Stomach smooth muscle (tissue), 2 donors: ENCODE results near the gene FKBP5.
"Not testable (repeated sequence)": the region's sequence is repeated elsewhere in the genome, so short reads cannot be mapped to it uniquely, and the experiment has no call there.

ENCODE experiments used
- H3K27ac ChIP-seq: one replicate; pipeline ENCODE4 v1.7.0; 2013; ENCODE audit warnings: mild to moderate bottlenecking, low read length, inconsistent platforms
- H3K27me3 ChIP-seq, 2 donors: one replicate each; pipeline ENCODE4 v1.7.0; 2013; ENCODE audit warnings: low read length in 2 of 2; ENCODE audit not compliant: insufficient read depth in 2 of 2, control insufficient read depth in 1 of 2
- H3K36me3 ChIP-seq, 2 donors: one replicate each; pipeline ENCODE4 v1.7.0; 2013; ENCODE audit warnings: low read length in 2 of 2; ENCODE audit not compliant: control insufficient read depth in 2 of 2, insufficient read depth in 2 of 2
- H3K4me1 ChIP-seq: one replicate; pipeline ENCODE4 v1.7.0; 2013; ENCODE audit warnings: low read length; ENCODE audit not compliant: control insufficient read depth, insufficient read depth
- H3K4me3 ChIP-seq, 2 donors: one replicate each; pipeline ENCODE4 v1.7.0; 2013; ENCODE audit warnings: low read length in 2 of 2
- H3K9ac ChIP-seq, 2 donors: one replicate each; pipeline ENCODE4 v1.7.0; 2013; ENCODE audit warnings: low read length in 2 of 2, mild to moderate bottlenecking in 1 of 2
- H3K9me3 ChIP-seq, 2 donors: one replicate each; pipeline ENCODE4 v1.7.0; 2013; ENCODE audit warnings: low read length in 2 of 2; ENCODE audit not compliant: control insufficient read depth in 2 of 2
- donor health status: healthy.
- donor health status: Pancreatic carcinoma.

The FKBP5 gene

GRCh38 chr6:35711731-35712130 is 23.0 kb upstream of the FKBP5 start:
- Histone ChIP-seq H3K9me3 (no peaks in the 10 kb centered on the region), H3K27me3 (no peaks in the 10 kb centered on the region), H3K36me3 (no peaks in the 10 kb centered on the region), H3K4me1 (peaks cover 6% of the 10 kb centered on the region), H3K4me3 (no peak overlapping the region), H3K9ac (no peak overlapping the region), H3K27ac (no peak overlapping the region)

GRCh38 chr6:35710241-35710847 is 21.6 kb upstream of the FKBP5 start:
- Histone ChIP-seq H3K27ac (no peak overlapping the region), H3K9me3 (no peaks in the 10 kb centered on the region), H3K9ac (no peak overlapping the region), H3K4me1 (no peaks in the 10 kb centered on the region), H3K36me3 (no peaks in the 10 kb centered on the region), H3K27me3 (no peaks in the 10 kb centered on the region), H3K4me3 (no peak overlapping the region)

GRCh38 chr6:35708585-35708984 is 19.9 kb upstream of the FKBP5 start:
- H3K4me3 ChIP-seq, result no peak overlapping the region
- no peaks in the 10 kb centered on the region for H3K27me3 ChIP-seq
- H3K27ac ChIP-seq, result no peak overlapping the region
- no peaks in the 10 kb centered on the region for H3K9me3 ChIP-seq
- H3K4me1 ChIP-seq, result no peaks in the 10 kb centered on the region
- H3K9ac ChIP-seq, result no peak overlapping the region
- no peaks in the 10 kb centered on the region for H3K36me3 ChIP-seq

- Histone ChIP-seq H3K9ac (no peak overlapping the region), H3K36me3 (no peaks in the 10 kb centered on the region), H3K9me3 (no peaks in the 10 kb centered on the region), H3K27ac (no peak overlapping the region), H3K4me3 (no peak overlapping the region), H3K4me1 (no peaks in the 10 kb centered on the region), H3K27me3 (no peaks in the 10 kb centered on the region)
Observed at GRCh38 chr6:35707714-35708407, 19.1 kb upstream of the FKBP5 start.

GRCh38 chr6:35706468-35706867 is 17.8 kb upstream of the FKBP5 start:
- H3K27me3 ChIP-seq, result no peaks in the 10 kb centered on the region
- H3K36me3 ChIP-seq, result no peaks in the 10 kb centered on the region

GRCh38 chr6:35703554-35703953 is 14.8 kb upstream of the FKBP5 start:
- no peaks in the 10 kb centered on the region for H3K4me1 ChIP-seq
- no peak overlapping the region for H3K4me3 ChIP-seq

More at GRCh38 chr6:35706468-35706867, 17.8 kb upstream of the FKBP5 start:
- H3K9ac ChIP-seq, result no peak overlapping the region
- H3K9me3 ChIP-seq, result no peaks in the 10 kb centered on the region
- H3K4me3 ChIP-seq, result no peak overlapping the region
- H3K27ac ChIP-seq, result no peak overlapping the region
- H3K4me1 ChIP-seq, result no peaks in the 10 kb centered on the region

GRCh38 chr6:35698858-35699257 is 10.1 kb upstream of the FKBP5 start:
- no peaks in the 10 kb centered on the region for H3K9me3 ChIP-seq
- H3K27me3 ChIP-seq, result no peaks in the 10 kb centered on the region
- H3K4me3 ChIP-seq, result no peak overlapping the region
- H3K36me3 ChIP-seq, result no peaks in the 10 kb centered on the region
- H3K4me1 ChIP-seq, result no peaks in the 10 kb centered on the region
- H3K9ac ChIP-seq, result no peak overlapping the region
- H3K27ac ChIP-seq, result no peak overlapping the region

More at GRCh38 chr6:35703554-35703953, 14.8 kb upstream of the FKBP5 start:
- Histone ChIP-seq H3K27ac (no peak overlapping the region), H3K27me3 (no peaks in the 10 kb centered on the region), H3K9me3 (no peaks in the 10 kb centered on the region), H3K36me3 (no peaks in the 10 kb centered on the region), H3K9ac (no peak overlapping the region)

- H3K36me3 ChIP-seq, H3K9ac ChIP-seq, H3K9me3 ChIP-seq, H3K4me3 ChIP-seq, H3K4me1 ChIP-seq, H3K27me3 ChIP-seq, H3K27ac ChIP-seq: not testable (repeated sequence)
Observed at GRCh38 chr6:35698430-35698829, 9.7 kb upstream of the FKBP5 start.

- H3K9ac ChIP-seq, result no peak overlapping the region
Observed at GRCh38 chr6:35694462-35694861, 5.7 kb upstream of the FKBP5 start.

GRCh38 chr6:35691027-35691824 is 2.5 kb upstream of the FKBP5 start:
- peaks cover 18% of the 10 kb centered on the region for H3K4me1 ChIP-seq
- peak overlapping the region in 1 of 2 donors; percentile 29 for H3K4me3 ChIP-seq
- no peaks in the 10 kb centered on the region for H3K9me3 ChIP-seq
- no peaks in the 10 kb centered on the region for H3K27me3 ChIP-seq
- H3K27ac ChIP-seq, result peak overlapping the region; percentile 85
- H3K36me3 ChIP-seq, result no peaks in the 10 kb centered on the region
- peak overlapping the region; percentile 44 to 47 for H3K9ac ChIP-seq

More at GRCh38 chr6:35694462-35694861, 5.7 kb upstream of the FKBP5 start:
- Histone ChIP-seq H3K4me3 (no peak overlapping the region), H3K9me3 (no peaks in the 10 kb centered on the region), H3K27me3 (no peaks in the 10 kb centered on the region), H3K27ac (no peak overlapping the region), H3K36me3 (no peaks in the 10 kb centered on the region), H3K4me1 (peaks cover 14% of the 10 kb centered on the region)
